ENCODE results near the gene CD22.

DNA sequence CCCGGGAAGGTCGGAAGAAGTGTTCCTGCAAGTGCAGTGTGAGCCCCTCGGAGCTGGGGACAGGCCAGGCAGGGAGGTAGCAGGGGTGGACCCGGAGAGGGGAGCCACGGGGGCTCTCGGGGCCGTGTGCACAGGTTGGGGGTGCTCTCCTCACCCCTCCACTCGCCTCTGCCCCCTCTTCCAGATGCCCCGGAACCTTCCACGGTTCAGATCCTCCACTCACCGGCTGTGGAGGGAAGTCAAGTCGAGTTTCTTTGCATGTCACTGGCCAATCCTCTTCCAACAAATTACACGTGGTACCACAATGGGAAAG is 9.0 kb downstream of the CD22 start:
- TF ChIP-seq, protein P1, sequence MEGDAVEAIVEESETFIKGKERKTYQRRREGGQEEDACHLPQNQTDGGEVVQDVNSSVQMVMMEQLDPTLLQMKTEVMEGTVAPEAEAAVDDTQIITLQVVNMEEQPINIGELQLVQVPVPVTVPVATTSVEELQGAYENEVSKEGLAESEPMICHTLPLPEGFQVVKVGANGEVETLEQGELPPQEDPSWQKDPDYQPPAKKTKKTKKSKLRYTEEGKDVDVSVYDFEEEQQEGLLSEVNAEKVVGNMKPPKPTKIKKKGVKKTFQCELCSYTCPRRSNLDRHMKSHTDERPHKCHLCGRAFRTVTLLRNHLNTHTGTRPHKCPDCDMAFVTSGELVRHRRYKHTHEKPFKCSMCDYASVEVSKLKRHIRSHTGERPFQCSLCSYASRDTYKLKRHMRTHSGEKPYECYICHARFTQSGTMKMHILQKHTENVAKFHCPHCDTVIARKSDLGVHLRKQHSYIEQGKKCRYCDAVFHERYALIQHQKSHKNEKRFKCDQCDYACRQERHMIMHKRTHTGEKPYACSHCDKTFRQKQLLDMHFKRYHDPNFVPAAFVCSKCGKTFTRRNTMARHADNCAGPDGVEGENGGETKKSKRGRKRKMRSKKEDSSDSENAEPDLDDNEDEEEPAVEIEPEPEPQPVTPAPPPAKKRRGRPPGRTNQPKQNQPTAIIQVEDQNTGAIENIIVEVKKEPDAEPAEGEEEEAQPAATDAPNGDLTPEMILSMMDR (IDR thresholded peaks at IDR 0.05; ENCODE audit: low read length), result no peak
- no peak for TF ChIP-seq EZH2 (optimal IDR thresholded peaks at IDR 0.05; ENCODE audit: low read depth, low read length)
- no peak for TF ChIP-seq EZH2phosphoT487 (IDR thresholded peaks at IDR 0.05; ENCODE audit: low read length)
